ENCODE measurements around the gene SETD2.

Gene SETD2

DNA sequence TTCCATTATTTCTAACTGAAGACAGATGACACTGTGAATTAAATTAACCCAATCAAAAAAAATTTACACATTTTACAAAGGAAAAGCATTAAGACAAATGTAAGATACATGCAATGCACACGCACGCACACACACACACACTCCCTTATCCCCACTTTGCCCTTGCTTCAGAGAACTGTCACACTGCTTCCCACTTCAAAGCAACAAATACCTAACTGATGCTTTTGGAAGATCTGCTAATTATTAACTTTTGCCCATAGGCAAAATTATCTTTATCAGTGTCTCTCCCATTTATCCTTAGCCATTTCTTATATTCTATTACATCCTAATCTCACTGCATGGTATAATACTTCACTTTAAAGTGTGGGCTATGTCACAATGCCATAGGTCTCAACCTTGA, 60.3 kb downstream of the SETD2 start:
- Histone ChIP-seq H3K4me1 (no peaks in the 10 kb centered on the region), H3K36me3 (peaks cover 26 to 63% (median 35%) of the 10 kb centered on the region in 3 donors), H3K9me3 (no peaks in the 10 kb centered on the region), H3K4me3 (no peak overlapping the region), H3K27me3 (no peaks in the 10 kb centered on the region), H3K27ac (no peak overlapping the region)
- TF ChIP-seq, protein P1, sequence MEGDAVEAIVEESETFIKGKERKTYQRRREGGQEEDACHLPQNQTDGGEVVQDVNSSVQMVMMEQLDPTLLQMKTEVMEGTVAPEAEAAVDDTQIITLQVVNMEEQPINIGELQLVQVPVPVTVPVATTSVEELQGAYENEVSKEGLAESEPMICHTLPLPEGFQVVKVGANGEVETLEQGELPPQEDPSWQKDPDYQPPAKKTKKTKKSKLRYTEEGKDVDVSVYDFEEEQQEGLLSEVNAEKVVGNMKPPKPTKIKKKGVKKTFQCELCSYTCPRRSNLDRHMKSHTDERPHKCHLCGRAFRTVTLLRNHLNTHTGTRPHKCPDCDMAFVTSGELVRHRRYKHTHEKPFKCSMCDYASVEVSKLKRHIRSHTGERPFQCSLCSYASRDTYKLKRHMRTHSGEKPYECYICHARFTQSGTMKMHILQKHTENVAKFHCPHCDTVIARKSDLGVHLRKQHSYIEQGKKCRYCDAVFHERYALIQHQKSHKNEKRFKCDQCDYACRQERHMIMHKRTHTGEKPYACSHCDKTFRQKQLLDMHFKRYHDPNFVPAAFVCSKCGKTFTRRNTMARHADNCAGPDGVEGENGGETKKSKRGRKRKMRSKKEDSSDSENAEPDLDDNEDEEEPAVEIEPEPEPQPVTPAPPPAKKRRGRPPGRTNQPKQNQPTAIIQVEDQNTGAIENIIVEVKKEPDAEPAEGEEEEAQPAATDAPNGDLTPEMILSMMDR (IDR thresholded peaks at IDR 0.05) = no peak
- intact Hi-C loops (cut with DNase I; ENCODE audit: low total_unique reads) = no loop called here
- no peak for DNase-seq

DNA sequence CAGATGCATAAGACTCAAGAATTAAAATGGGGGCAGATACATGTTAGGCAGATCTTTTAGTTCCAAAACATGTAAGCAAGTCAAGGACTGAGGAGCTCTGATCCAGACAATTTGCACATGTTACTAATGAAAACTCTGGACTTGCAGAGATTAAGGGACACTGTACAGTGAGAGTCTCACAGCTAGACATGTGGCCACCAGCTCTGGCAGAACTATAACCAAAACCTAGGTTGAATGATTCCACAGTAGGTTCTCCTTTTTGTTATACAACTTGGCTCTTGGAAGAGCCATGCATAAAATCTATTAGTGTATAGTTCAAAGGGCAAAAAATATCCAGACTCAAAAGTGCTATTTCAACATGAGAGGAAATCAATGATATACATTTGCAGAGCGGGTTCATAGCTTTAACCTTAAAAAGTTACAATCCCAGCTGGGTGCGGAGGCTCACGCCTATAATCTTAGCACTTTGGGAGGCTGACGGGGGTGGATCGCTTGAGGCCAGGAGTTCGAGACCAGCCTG, 61.8 kb downstream of the SETD2 start:
- Histone ChIP-seq H3K9me3 (no peaks in the 10 kb centered on the region), H3K4me3 (no peak overlapping the region), H3K27me3 (no peaks in the 10 kb centered on the region), H3K36me3 (peaks cover 41 to 72% (median 43%) of the 10 kb centered on the region in 3 donors), H3K27ac (no peak overlapping the region), H3K4me1 (no peaks in the 10 kb centered on the region)
- DNase-seq = no peak
- intact Hi-C loops (cut with DNase I; ENCODE audit: low total_unique reads) = no loop called here
- TF ChIP-seq, protein P1 (IDR thresholded peaks at IDR 0.05) = no peak

DNA sequence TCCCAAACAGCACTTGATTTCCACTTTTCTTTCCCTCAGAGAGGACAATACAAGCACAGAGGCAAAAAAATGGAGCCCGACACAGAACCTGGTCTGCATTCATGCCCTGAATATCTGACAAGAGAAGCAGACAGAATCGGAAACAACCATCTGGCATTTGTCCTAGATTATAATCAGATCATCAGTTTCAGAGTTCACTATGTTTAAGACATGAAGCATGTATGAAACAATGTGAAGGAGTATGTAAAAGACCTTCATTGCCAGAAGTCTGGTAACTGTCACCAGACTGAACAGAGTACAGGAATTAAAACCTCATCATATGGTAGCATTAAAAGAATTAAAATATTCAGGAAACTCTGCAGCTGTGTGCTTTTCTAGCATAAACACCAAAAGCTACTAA, 65.0 kb downstream of the SETD2 start:
- H3K27me3 ChIP-seq = no peaks in the 10 kb centered on the region
- no peak overlapping the region for H3K27ac ChIP-seq
- H3K4me1 ChIP-seq = no peaks in the 10 kb centered on the region
- peaks cover 44 to 81% (median 57%) of the 10 kb centered on the region in 3 donors for H3K36me3 ChIP-seq
- H3K9me3 ChIP-seq = no peaks in the 10 kb centered on the region
- intact Hi-C loops (cut with DNase I; ENCODE audit: low total_unique reads) = no loop called here
- H3K4me3 ChIP-seq = no peak overlapping the region
- TF ChIP-seq, protein P1 (IDR thresholded peaks at IDR 0.05) = no peak
- DNase-seq = no peak

DNA sequence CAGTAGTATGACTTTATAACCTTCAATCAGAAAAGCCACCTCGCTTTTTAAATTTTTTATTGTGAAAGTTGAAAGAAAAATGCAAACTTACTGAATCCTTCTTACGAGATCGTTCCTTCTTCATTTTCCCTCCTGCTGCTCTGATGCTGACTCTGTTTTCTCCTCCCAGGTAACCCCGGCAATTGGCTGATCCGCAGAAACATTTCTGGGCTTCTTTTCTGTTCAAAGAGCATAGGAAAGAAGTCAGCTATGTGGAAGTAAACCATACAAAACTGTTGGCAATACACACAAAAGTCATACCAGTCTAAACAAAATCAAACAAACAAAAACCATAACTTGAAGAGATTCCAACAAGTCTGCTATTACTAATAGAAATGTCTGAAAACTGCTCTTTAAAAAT, 66.0 kb downstream of the SETD2 start:
- Histone ChIP-seq H3K9me3 (no peaks in the 10 kb centered on the region), H3K4me3 (no peak overlapping the region), H3K27me3 (no peaks in the 10 kb centered on the region), H3K36me3 (peaks cover 40 to 80% (median 56%) of the 10 kb centered on the region in 3 donors), H3K27ac (no peak overlapping the region), H3K4me1 (no peaks in the 10 kb centered on the region)
- no peak for DNase-seq
- intact Hi-C loops (cut with DNase I; ENCODE audit: low total_unique reads) = no loop called here
- TF ChIP-seq, protein P1 (IDR thresholded peaks at IDR 0.05) = no peak

DNA sequence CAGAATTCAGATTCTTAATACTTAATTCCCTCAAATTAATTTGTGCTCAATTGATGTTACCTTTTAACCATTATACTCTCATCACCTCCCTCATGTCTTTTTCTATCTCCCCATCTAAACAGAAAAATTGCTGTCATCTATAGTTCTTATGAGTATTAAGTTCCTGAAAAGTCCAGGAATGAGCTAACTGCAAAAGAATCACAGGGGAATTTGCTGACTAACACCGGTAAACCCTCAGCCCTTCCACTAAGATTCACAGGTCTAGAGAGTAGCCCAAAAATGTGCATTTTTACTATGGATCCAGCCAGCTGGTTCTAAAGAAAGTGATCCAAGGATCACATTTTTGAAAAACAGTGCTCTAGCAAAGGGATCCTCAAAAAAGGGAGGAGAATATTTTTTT, 67.0 kb downstream of the SETD2 start:
- Histone ChIP-seq H3K27me3 (no peaks in the 10 kb centered on the region), H3K4me3 (no peak overlapping the region), H3K36me3 (peaks cover 33 to 72% (median 60%) of the 10 kb centered on the region in 3 donors), H3K27ac (no peak overlapping the region), H3K9me3 (no peaks in the 10 kb centered on the region), H3K4me1 (no peaks in the 10 kb centered on the region)
- intact Hi-C loops (cut with DNase I; ENCODE audit: low total_unique reads) = no loop called here
- TF ChIP-seq, protein P1 (IDR thresholded peaks at IDR 0.05) = no peak
- DNase-seq = no peak

DNA sequence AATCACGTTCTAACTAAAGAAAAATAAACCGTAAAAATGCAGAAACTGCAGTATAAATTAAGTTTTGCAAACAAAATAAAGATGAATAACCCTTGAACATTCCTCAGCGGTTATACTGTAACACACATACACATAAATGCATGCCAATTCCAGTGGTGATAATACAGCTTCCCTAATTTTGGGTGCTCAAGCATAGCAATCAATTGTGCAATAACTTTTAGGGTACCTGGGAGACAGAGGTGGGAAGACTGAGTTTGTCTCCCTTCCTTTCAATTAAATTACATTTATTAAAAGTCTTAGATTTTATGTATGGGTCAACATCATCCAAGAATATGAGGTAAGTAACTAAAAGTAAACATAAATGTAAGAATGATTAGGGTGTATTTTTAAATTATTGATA, 71.8 kb downstream of the SETD2 start:
- intact Hi-C loops (cut with DNase I; ENCODE audit: low total_unique reads) = no loop called here

More for the DNA sequence above, 71.8 kb downstream of the SETD2 start:
- no peaks in the 10 kb centered on the region for H3K27me3 ChIP-seq
- no peaks in the 10 kb centered on the region for H3K9me3 ChIP-seq
- no peak overlapping the region for H3K27ac ChIP-seq
- peaks cover 19 to 60% (median 41%) of the 10 kb centered on the region in 3 donors for H3K36me3 ChIP-seq
- DNase-seq = no peak
- TF ChIP-seq, protein P1 (IDR thresholded peaks at IDR 0.05) = no peak
- H3K4me1 ChIP-seq = no peaks in the 10 kb centered on the region
- H3K4me3 ChIP-seq = no peak overlapping the region
